Epithelial cell of proximal tubule (primary cell): ENCODE measurements around the gene EHMT2. TPM values are rescaled to one million over a fixed set of nuclear protein-coding genes. Genes with fewer than 3 reads are reported as not detected.

Source experiments
- DNase-seq: peaks from one replicate; pipeline ENCODE4 v3.0.0-alpha.2; 2011; ENCODE audit warnings: low read depth
- H3K4me3 ChIP-seq: 2 replicates; pipeline ENCODE4 v1.5.1; 2011; ENCODE audit warnings: low read depth, mild to moderate bottlenecking, low read length
- CTCF ChIP-seq: conservative IDR thresholded peaks from 2 replicates; pipeline ENCODE4 v1.5.1; 2012; ENCODE audit warnings: low read depth, mild to moderate bottlenecking, low read length
- total RNA-seq: library from RNA; depleted of rRNA; stranded (reverse); fragments of >200 nt; gene quantifications from 2 replicates; pipeline ENCODE4 v1.2.3, GENCODE V29; 2015

EHMT2 gene
- total RNA-seq, 1 donor from 2014 or later, result 44.0 TPM

GRCh38 chr6:31889331-31889972, 8.0 kb downstream of the EHMT2 start:
- TF ChIP-seq CTCF, result no peak
- DNase-seq, result no peak
- no peak overlapping the region for H3K4me3 ChIP-seq

DNA sequence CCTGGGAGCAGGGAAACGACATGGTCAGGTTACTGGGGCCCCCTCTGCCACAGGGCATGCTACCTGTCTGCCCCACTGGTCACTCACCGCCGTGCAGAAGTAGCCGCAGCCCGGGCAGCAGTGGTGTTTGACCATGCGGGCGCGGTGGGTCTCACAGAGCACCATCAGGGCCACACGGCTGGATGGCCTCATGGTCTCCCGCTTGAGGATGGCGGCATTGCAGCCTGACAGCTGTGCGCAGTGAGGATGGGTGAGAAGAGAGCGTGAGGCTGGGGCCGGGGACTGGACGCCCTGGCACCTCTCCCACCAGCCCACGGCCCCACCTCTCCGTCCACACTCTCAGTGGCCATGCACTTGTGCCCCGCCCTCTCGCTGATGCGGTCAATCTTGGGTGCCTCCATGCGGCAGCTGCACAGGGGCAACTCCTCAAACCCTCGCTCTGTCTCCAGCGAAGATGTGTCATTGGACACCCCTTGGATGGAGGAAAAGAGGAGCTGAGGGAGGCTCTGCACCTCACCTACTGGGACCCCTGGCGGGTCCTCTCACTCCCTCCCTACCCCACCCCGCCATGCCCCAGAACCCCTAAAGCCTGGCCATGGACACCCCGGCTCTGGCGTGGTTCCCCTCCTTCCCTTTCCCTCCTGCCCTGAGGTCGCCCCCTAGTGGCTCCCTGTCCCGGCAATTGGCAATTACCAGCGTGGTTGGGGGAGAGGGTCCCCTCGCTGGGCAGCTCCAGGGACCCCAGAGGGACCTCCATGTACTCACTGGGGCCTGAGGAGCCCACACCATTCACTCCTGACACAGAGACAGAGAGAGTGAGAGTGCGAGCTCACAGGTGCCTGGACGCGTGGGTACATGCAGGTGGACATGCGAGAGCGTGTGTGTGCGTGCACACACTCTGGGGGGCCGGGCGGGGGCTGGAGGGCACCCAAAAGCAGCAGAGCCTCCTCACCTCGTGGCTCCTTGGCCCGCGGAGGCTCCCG, 8.9 kb downstream of the EHMT2 start:
- peak; percentile 82 for TF ChIP-seq CTCF
- DNase-seq, result no peak
- no peak overlapping the region for H3K4me3 ChIP-seq

DNA sequence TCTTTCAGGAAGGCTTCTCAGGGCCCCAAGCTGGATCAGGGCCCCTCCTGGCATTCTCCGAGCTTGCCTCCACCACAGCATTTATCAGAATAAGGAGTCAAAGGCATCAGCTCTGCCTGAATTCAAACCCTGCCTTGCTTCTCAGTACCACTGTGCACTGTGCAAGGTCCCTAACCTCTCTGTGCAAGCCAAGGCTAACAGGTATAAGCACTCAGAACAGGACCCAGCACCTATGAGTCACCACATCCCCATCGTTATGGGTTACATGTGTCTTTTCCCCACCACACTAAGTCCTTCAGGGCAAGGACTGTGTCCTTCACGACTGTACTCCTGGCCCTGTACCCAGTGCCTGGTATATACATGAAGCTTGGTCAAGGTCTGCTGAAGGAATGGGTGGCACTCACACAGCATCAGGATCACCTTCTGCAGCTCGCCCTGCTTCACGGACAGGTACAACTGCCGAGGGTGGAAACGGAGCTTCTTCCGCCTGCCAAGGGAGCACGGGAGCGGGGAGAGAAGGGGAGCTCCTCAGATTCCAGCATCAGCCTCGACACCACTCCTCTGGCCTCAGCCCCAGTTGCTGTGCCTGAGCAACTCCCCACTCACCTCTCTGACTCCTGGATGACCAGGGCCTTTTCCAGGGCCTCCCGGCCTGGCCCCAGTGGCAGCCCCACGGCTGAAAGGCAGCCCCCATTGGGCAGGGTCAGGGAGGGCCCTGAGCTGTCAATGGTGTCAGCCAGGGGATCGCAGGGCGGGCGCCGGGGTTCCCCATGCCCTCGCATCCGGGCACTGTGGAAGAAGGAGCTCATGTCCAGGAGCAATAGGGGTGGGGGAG, 10.1 kb downstream of the EHMT2 start:
- no peak overlapping the region for H3K4me3 ChIP-seq
- no peak for DNase-seq
- no peak for TF ChIP-seq CTCF

GRCh38 chr6:31886541-31886991, 10.9 kb downstream of the EHMT2 start:
- no peak overlapping the region for H3K4me3 ChIP-seq
- no peak for DNase-seq
- no peak for TF ChIP-seq CTCF

GRCh38 chr6:31884528-31885035, 12.9 kb downstream of the EHMT2 start:
- DNase-seq, result no peak
- no peak overlapping the region for H3K4me3 ChIP-seq
- no peak for TF ChIP-seq CTCF

GRCh38 chr6:31883676-31884075, 13.8 kb downstream of the EHMT2 start:
- H3K4me3 ChIP-seq, result no peak overlapping the region
- no peak for DNase-seq
- no peak for TF ChIP-seq CTCF
